Mucosa of gallbladder (tissue), 1 donor: ENCODE results near the gene MYH6. TPM values are rescaled to one million over a fixed set of nuclear protein-coding genes. Genes with fewer than 3 reads are reported as not detected.
"Not testable (repeated sequence)": the region's sequence is repeated elsewhere in the genome, so short reads cannot be mapped to it uniquely, and the experiment has no call there.

Experiments used
- DNase-seq: peaks from one replicate; pipeline ENCODE4 v3.0.0-alpha.2; 2020; ENCODE audit warnings: low spot score
- total RNA-seq: library from RNA; stranded (reverse); gene quantifications from one replicate; pipeline ENCODE4 v1.2.1, GENCODE V29; 2021
- donor health status: DM: no; HTN: no; CAD: no.

Gene MYH6
- total RNA-seq, 1 donor from 2014 or later: not detected

DNA sequence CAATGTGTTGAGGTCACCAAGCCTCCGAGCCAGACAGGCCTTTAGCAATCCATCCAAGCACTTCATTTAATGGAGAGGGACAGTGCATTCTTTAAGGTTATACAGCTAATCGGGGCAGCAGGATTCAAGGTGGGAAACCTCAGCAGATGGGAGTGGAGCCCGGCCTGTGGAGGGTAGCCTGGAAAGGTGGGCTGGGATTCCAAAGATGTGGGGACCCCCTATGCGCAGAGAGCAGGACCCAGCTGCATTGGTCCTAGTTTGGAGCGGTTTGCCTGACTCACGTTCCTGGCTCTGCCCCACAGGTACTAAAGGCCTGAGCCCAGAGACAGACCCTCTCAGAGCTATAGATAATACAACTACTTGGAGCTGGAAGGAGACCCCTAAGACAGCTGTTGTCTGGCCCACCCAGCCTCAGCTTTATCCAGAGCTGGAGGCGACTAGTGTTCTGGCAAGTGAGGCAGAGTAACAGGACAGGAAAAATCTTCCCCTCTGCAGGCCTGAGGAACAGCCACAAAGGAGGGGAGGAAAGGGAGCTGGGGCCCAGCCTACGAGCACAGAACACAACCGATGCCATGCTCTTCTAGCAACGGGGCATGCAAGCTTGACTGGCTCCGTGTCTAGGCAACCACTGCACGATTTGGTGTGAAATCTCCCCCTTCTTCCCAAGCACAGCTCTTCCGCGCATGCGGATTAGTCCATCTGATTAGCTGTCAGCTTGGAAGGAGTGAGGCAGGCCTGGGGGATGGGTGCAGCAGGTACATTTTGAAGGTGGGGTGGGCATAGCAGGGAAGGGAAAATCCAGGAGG is 28.5 kb upstream of the MYH6 start:
- DNase-seq: no peak

DNA sequence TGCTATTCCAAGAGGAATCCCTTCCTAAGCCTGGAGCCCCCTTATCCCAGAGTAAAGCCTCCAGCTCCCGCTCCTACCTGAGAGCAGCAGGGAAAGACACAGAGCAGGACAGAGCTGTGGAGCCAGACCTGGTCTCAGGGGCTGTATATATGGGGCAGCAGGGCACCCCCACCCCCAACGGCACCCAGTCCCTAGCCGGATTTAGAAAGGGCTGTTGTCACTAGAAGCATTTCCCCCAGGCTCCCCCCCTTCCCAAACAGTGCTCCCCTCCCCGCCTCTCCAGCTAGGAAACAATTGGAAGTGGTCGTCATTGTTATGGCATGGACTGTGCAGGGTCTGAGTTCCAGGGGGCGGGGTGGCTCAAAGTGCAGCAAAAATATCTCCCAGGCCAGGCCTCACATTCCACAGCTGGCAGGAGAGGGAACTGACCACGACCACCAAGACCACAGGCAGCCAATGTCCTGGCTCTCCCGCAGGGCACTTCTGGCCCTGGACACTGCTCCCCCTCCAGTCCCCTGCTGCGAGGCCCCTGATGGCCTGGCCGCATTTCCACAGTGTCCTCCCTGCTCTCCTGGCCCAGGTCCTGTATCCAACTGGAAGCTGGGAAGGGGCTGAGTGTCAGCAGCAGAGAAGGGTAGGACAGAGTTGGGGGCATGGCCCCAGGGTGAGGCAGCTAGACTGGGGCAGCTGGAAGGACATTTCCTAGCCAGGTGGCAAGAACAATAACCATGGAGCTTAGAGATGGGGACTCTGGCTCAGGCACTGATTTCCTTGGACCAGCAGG is 27.7 kb upstream of the MYH6 start, which contains the start of gene MYH7:
MYH7 (minus strand) TSS at position 118 of the 784 bp plus-strand sequence. CDS start 1,928 bp downstream, outside the sequence.
- DNase-seq: no peak

GRCh38 chr14:23434488-23435222 is 26.6 kb upstream of the MYH6 start:
- DNase-seq: no peak

- DNase-seq: no peak
Observed at GRCh38 chr14:23433457-23433856, 25.4 kb upstream of the MYH6 start.

- DNase-seq: no peak
Observed at GRCh38 chr14:23432946-23433345, 24.9 kb upstream of the MYH6 start.

DNA sequence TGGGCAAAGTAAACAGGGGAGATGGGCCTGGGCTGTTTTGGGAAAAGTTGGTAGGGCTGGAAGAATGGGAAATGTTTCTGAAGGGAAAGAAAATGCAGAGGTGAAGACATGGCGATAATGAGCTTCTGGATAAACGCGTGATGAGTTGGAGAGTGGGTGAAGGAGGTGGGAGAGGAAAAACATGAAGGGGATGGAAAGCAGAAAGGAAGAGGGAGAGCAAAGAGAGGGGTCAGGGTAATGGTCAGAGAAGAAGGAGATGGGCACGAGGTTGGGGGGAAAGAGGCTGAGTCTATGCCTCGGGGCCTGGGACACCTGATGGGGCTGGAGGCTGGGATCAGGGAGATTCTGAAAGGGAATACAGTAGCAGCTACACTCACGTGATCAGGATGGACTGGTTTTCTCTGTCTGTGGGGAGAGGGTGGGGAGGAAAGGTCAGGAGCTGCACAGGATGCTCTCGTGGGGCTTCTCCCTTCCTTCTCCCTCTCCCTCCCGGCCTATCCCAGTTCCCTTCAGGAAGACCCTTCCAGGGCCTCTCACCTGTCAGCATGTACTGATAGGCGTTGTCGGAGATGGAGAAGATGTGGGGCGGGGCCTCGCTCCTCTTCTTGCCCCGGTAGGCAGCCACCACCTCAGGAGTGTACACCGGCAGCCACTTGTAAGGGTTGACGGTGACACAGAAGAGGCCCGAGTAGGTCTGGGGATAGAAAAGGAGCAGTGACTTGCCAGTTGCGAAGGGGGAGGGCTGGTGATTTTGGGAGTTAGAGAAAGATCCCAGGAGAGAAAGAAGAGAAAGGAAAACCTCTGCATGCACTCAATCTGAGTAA is 24.2 kb upstream of the MYH6 start:
- no peak for DNase-seq

GRCh38 chr14:23431486-23431885 is 23.4 kb upstream of the MYH6 start:
- DNase-seq: no peak

DNA sequence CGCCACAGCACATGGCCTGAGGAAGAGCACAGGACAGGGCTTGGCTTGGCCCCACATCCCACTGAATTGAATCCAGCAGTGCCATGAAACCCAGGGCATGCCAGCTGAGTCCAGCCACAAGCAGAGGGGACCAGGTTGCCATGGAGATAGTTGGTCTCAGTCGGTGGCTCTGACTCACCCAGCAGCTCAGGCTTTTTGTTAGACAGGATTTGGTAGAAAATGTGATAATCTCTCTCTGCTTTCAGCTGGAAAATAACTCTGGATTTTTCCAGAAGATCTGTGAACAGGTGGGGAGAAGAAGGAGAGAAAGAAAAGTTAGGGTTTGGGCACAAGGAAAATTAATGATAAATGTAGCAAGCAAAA is 22.6 kb upstream of the MYH6 start:
- DNase-seq: no peak

- no peak for DNase-seq
Observed at GRCh38 chr14:23430016-23430722, 22.1 kb upstream of the MYH6 start.

- DNase-seq: no peak
Observed at GRCh38 chr14:23428686-23429495, 20.8 kb upstream of the MYH6 start.

GRCh38 chr14:23425798-23426197 is 17.7 kb upstream of the MYH6 start:
- DNase-seq: not testable (repeated sequence)

GRCh38 chr14:23425169-23425568 is 17.1 kb upstream of the MYH6 start:
- DNase-seq: no peak

DNA sequence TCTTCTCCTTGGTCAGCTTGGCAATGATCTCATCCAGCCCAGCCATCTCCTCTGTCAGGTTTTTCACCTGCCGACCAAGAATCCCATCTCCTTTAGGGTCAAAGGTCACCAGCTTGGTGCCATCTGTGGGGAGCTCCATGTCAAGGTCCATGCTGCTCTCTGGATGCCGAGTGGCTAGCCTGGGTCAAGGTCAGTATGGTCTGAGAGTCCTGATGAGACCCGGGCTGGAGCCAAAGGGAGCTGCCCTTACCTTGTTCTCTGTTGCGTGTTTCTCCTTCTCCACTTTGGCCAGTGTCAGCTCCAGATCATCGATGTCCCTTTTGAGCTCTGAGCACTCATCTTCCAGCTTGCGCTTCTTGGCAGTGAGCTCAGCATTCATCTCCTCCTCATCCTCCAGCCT is 15.6 kb upstream of the MYH6 start:
- no peak for DNase-seq

GRCh38 chr14:23421594-23421993 is 13.5 kb upstream of the MYH6 start:
- DNase-seq: no peak

GRCh38 chr14:23419646-23420045 is 11.6 kb upstream of the MYH6 start:
- not testable (repeated sequence) for DNase-seq

GRCh38 chr14:23418021-23418420 is 9.9 kb upstream of the MYH6 start:
- no peak for DNase-seq

DNA sequence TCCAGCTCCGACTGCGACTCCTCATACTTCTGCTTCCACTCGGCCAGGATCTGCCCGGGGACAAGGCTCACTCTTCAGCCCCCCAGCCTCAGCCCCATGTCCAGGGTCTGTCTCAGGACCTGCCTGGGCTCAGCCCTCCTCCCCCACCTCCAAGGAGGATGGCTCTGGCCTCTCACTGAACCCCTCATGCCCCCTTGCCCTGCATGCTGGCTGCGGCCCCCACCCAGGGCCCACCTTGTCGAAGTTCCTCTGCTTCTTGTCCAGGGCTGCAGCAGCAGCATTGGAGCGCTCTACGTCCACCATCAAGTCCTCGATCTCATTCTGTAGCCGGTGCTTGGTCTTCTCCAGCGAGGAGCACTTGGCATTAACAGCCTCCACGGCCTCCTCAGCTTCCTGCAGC is 9.2 kb upstream of the MYH6 start:
- DNase-seq: not testable (repeated sequence)

DNA sequence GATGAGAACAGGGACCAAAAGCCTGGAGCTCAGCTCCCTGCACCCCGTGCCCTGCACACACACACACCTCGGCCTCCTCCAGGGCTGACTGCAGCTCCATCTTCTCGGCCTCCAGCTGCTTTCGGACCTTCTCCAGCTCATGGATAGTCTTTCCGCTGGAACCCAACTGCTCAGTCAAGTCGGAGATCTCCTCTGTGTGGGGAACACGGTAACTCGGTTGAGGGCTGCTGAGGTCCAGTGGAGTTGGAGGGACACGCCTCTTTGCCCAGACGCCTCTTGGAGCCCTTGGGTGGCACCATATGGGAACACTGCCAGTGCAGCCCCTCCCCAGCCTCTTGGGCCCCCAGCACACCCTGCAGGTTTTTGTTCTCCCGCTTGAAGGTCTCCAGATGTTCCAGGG is 8.7 kb upstream of the MYH6 start:
- DNase-seq: no peak

GRCh38 chr14:23415821-23416778 is 8.0 kb upstream of the MYH6 start:
- no peak for DNase-seq
